Measurements from ENCODE around the gene FFAR3. TPM values are rescaled to one million over a fixed set of nuclear protein-coding genes. Genes with fewer than 3 reads are reported as not detected.

The FFAR3 gene
- total and polyA plus RNA-seq, 7 experiments from 2014 or later = 0.31 to 0.91 (median 0.72) TPM; not detected in 4

Small RNAs within 50 kb of the gene (microRNA-seq; reads per million reads assigned to microRNA genes)
- gene MIR5196 (ENCODE audit: borderline microRNAs expressed) = not detected

Other genes with a start within 250 kb of the FFAR3 start
- gene FXYD3, start 242.6 kb upstream of the FFAR3 start, total RNA-seq = not detected
- not detected for gene FXYD3, start 242.6 kb upstream of the FFAR3 start, polyA plus RNA-seq
- gene LGI4, start 223.4 kb upstream of the FFAR3 start, total RNA-seq = 1 to 10 TPM in 1 of 5 experiments, under 1 TPM in 4; 0.19 to 1.6 (median 0.51) TPM
- gene LGI4, start 223.4 kb upstream of the FFAR3 start, polyA plus RNA-seq = not detected
- 1 to 10 TPM in 1 of 5 experiments, under 1 TPM in 2, not detected in 2; 0.46 to 1.2 (median 0.78) TPM for gene FXYD1, start 219.6 kb upstream of the FFAR3 start, total RNA-seq
- under 1 TPM in 1 of 2 donors, not detected in 1; 0.91 TPM for gene FXYD1, start 219.6 kb upstream of the FFAR3 start, polyA plus RNA-seq
- 10 to 100 TPM in 1 of 5 experiments, 1 to 10 TPM in 4; 1.8 to 13.2 (median 3.5) TPM for gene FXYD7, start 215.2 kb upstream of the FFAR3 start, total RNA-seq
- gene FXYD7, start 215.2 kb upstream of the FFAR3 start, polyA plus RNA-seq = 1 to 10 TPM; 2.1 to 2.6 TPM
- 100 to 1,000 TPM; 362 to 458 (median 387) TPM for gene FXYD5, start 203.7 kb upstream of the FFAR3 start, total RNA-seq
- gene FXYD5, start 203.7 kb upstream of the FFAR3 start, polyA plus RNA-seq = 100 to 1,000 TPM; 464 to 575 TPM
- not detected for gene FAM187B, start 129.7 kb upstream of the FFAR3 start, total RNA-seq
- gene FAM187B, start 129.7 kb upstream of the FFAR3 start, polyA plus RNA-seq = not detected
- gene LSR, start 109.5 kb upstream of the FFAR3 start, total RNA-seq = 10 to 100 TPM in 4 of 5 experiments, 1 to 10 TPM in 1; 4.6 to 59.3 (median 25.1) TPM
- 10 to 100 TPM; 23.4 to 39.1 TPM for gene LSR, start 109.5 kb upstream of the FFAR3 start, polyA plus RNA-seq
- 100 to 1,000 TPM; 145 to 256 (median 225) TPM for gene USF2, start 89.5 kb upstream of the FFAR3 start, total RNA-seq
- gene USF2, start 89.5 kb upstream of the FFAR3 start, polyA plus RNA-seq = 1 to 10 TPM; 6.8 to 7.0 TPM
- gene HAMP, start 75.9 kb upstream of the FFAR3 start, total RNA-seq = 1 to 10 TPM in 2 of 5 experiments, under 1 TPM in 3; 0.44 to 2.5 (median 0.66) TPM
- not detected for gene HAMP, start 75.9 kb upstream of the FFAR3 start, polyA plus RNA-seq
- under 1 TPM in 1 of 5 experiments, not detected in 4; 0.29 TPM for gene MAG, start 66.3 kb upstream of the FFAR3 start, total RNA-seq
- under 1 TPM in 1 of 2 donors, not detected in 1; 0.31 TPM for gene MAG, start 66.3 kb upstream of the FFAR3 start, polyA plus RNA-seq
- 10 to 100 TPM in 1 of 5 experiments, 1 to 10 TPM in 4; 1.5 to 23.9 (median 1.9) TPM for gene CD22, start 29.3 kb upstream of the FFAR3 start, total RNA-seq
- 1 to 10 TPM in 1 of 2 donors, under 1 TPM in 1; 0.70 to 1.1 TPM for gene CD22, start 29.3 kb upstream of the FFAR3 start, polyA plus RNA-seq
- gene FFAR1, start 10.6 kb upstream of the FFAR3 start, total RNA-seq = 1 to 10 TPM in 1 of 5 experiments, under 1 TPM in 2, not detected in 2; 0.10 to 1.3 (median 0.24) TPM
- not detected for gene FFAR1, start 10.6 kb upstream of the FFAR3 start, polyA plus RNA-seq
- gene GPR42, start 12.6 kb downstream of the FFAR3 start, total RNA-seq = under 1 TPM in 1 of 5 experiments, not detected in 4; 0.24 TPM
- not detected for gene GPR42, start 12.6 kb downstream of the FFAR3 start, polyA plus RNA-seq
- 1 to 10 TPM in 2 of 5 experiments, not detected in 3; 2.2 to 7.1 TPM for gene FFAR2, start 89.8 kb downstream of the FFAR3 start, total RNA-seq
- not detected for gene FFAR2, start 89.8 kb downstream of the FFAR3 start, polyA plus RNA-seq
- gene KRTDAP, start 132.0 kb downstream of the FFAR3 start, total RNA-seq = not detected
- not detected for gene KRTDAP, start 132.0 kb downstream of the FFAR3 start, polyA plus RNA-seq
- under 1 TPM in 2 of 5 experiments, not detected in 3; 0.54 to 0.76 TPM for gene DMKN, start 155.2 kb downstream of the FFAR3 start, total RNA-seq
- not detected for gene DMKN, start 155.2 kb downstream of the FFAR3 start, polyA plus RNA-seq
- not detected for gene SBSN, start 169.9 kb downstream of the FFAR3 start, total RNA-seq
- not detected for gene SBSN, start 169.9 kb downstream of the FFAR3 start, polyA plus RNA-seq
- not detected for gene GAPDHS, start 175.0 kb downstream of the FFAR3 start, total RNA-seq
- gene GAPDHS, start 175.0 kb downstream of the FFAR3 start, polyA plus RNA-seq = not detected
- gene TMEM147, start 187.2 kb downstream of the FFAR3 start, total RNA-seq = 10 to 100 TPM; 24.7 to 54.0 (median 34.6) TPM
- gene TMEM147, start 187.2 kb downstream of the FFAR3 start, polyA plus RNA-seq = 100 to 1,000 TPM; 143 to 154 TPM
- not detected for gene ATP4A, start 205.2 kb downstream of the FFAR3 start, total RNA-seq
- not detected for gene ATP4A, start 205.2 kb downstream of the FFAR3 start, polyA plus RNA-seq
- gene PMIS2, start 227.7 kb downstream of the FFAR3 start, total RNA-seq = not detected
- gene PMIS2, start 227.7 kb downstream of the FFAR3 start, polyA plus RNA-seq = not detected